ENCODE results near the gene ANAPC13.

The ANAPC13 gene

GRCh38 chr3:134485718-134486576 lies at the start of gene ANAPC13, which contains the start of gene CEP63:
Gene ANAPC13, minus strand, starts transcription at chr3:134485985. Its CDS starts 3,081 bp downstream, at chr3:134482904.
Gene CEP63, plus strand, starts transcription at chr3:134486057. Its CDS starts 9,264 bp downstream, at chr3:134495321.
- DNase-seq, result peak; percentile 87 to 99 (median 94)

- no peak for DNase-seq
These were observed 49.6 kb upstream of the ANAPC13 start for GRCh38 chr3:134535186-134535970.

- DNase-seq, result no peak
These were observed 47.7 kb upstream of the ANAPC13 start for GRCh38 chr3:134533493-134533892.

- DNase-seq, result no peak
These were observed 41.9 kb upstream of the ANAPC13 start for GRCh38 chr3:134527538-134528186.

GRCh38 chr3:134527037-134527436 lies 41.3 kb upstream of the ANAPC13 start:
- DNase-seq, result no peak

GRCh38 chr3:134526319-134526718 lies 40.5 kb upstream of the ANAPC13 start:
- no peak for DNase-seq

- DNase-seq, result no peak
These were observed 39.5 kb upstream of the ANAPC13 start for GRCh38 chr3:134525293-134525692.

GRCh38 chr3:134522541-134522940 lies 36.8 kb upstream of the ANAPC13 start:
- no peak for DNase-seq

- DNase-seq, result no peak
These were observed 32.0 kb upstream of the ANAPC13 start for GRCh38 chr3:134517791-134518190.

- DNase-seq, result no peak
These were observed 31.1 kb upstream of the ANAPC13 start for GRCh38 chr3:134516905-134517304.

GRCh38 chr3:134511500-134511899 lies 25.7 kb upstream of the ANAPC13 start:
- no peak for DNase-seq

- DNase-seq, result no peak
These were observed 19.7 kb upstream of the ANAPC13 start for GRCh38 chr3:134505485-134505884.

GRCh38 chr3:134504132-134504531 lies 18.3 kb upstream of the ANAPC13 start:
- DNase-seq, result no peak

- no peak for DNase-seq
These were observed 17.5 kb upstream of the ANAPC13 start for GRCh38 chr3:134503266-134503665.

- DNase-seq, result no peak
These were observed 10.8 kb upstream of the ANAPC13 start for GRCh38 chr3:134496471-134497071.

GRCh38 chr3:134495980-134496379 lies 10.2 kb upstream of the ANAPC13 start:
- no peak for DNase-seq

- no peak for DNase-seq
These were observed 8.7 kb upstream of the ANAPC13 start for GRCh38 chr3:134494495-134494894.

- DNase-seq, result no peak
These were observed 1.6 kb upstream of the ANAPC13 start for GRCh38 chr3:134487406-134487805.

GRCh38 chr3:134486577-134487041 lies 824 bp upstream of the ANAPC13 start:
- peak in 5 of 6 experiments; percentile 27 to 73 (median 69) for DNase-seq

GRCh38 chr3:134485075-134485717 lies 589 bp downstream of the ANAPC13 start:
- peak in 1 of 6 experiments; percentile 34 for DNase-seq

GRCh38 chr3:134483195-134483900 lies 2.4 kb downstream of the ANAPC13 start:
- DNase-seq, result no peak
